GM21367 (cell line): ENCODE data around the gene ORAI3.

Experiments
- ATAC-seq: cut with Tn5 transposase; IDR thresholded peaks from one replicate; pipeline ENCODE4 v1.9.1; 2021; ENCODE audit not compliant: unreplicated experiment

The ORAI3 gene

GRCh38 chr16:30966033-30966619 is 17.3 kb downstream of the ORAI3 start:
- ATAC-seq: no peak

GRCh38 chr16:30967795-30968194 is 18.9 kb downstream of the ORAI3 start:
- ATAC-seq: no peak

- ATAC-seq: no peak
Observed at GRCh38 chr16:30969246-30969842, 20.5 kb downstream of the ORAI3 start.

- no peak for ATAC-seq
Observed at GRCh38 chr16:30971298-30971697, 22.4 kb downstream of the ORAI3 start.

- no peak for ATAC-seq
Observed at GRCh38 chr16:30972872-30973271, 24.0 kb downstream of the ORAI3 start.

- no peak for ATAC-seq
Observed at GRCh38 chr16:30974348-30974747, 25.5 kb downstream of the ORAI3 start.

- no peak for ATAC-seq
Observed at GRCh38 chr16:30976486-30976885, 27.6 kb downstream of the ORAI3 start.

- ATAC-seq: no peak
Observed at GRCh38 chr16:30977502-30977901, 28.6 kb downstream of the ORAI3 start.

- ATAC-seq: no peak
Observed at GRCh38 chr16:30979170-30980022, 30.5 kb downstream of the ORAI3 start.

- no peak for ATAC-seq
Observed at GRCh38 chr16:30980023-30980371, 31.1 kb downstream of the ORAI3 start.

- no peak for ATAC-seq
Observed at GRCh38 chr16:30980434-30980833, 31.6 kb downstream of the ORAI3 start.

GRCh38 chr16:30980959-30981358 is 32.1 kb downstream of the ORAI3 start:
- no peak for ATAC-seq

- no peak for ATAC-seq
Observed at GRCh38 chr16:30982548-30983288, 33.9 kb downstream of the ORAI3 start.

GRCh38 chr16:30983289-30983889 is 34.5 kb downstream of the ORAI3 start:
- ATAC-seq: no peak

GRCh38 chr16:30983898-30984610 is 35.2 kb downstream of the ORAI3 start:
- no peak for ATAC-seq

- ATAC-seq: no peak
Observed at GRCh38 chr16:30984669-30985400, 36.0 kb downstream of the ORAI3 start, which contains the start of gene HSD3B7. TSS of gene HSD3B7 (plus strand) at chr16:30985207. CDS start at chr16:30985659, 452 bp downstream.

GRCh38 chr16:30985401-30986128 is 36.7 kb downstream of the ORAI3 start:
- no peak for ATAC-seq

GRCh38 chr16:30986129-30986991 is 37.5 kb downstream of the ORAI3 start:
- no peak for ATAC-seq
